Glomerular endothelial cell (primary cell): ENCODE data around the gene OPALIN. TPM values are rescaled to one million over a fixed set of nuclear protein-coding genes. Genes with fewer than 3 reads are reported as not detected.

Experiments used
- DNase-seq: peaks from one replicate; pipeline ENCODE4 v3.0.0-alpha.2; 2011; ENCODE audit warnings: low read depth, low spot score; ENCODE audit errors: extremely low read depth
- total RNA-seq: library from RNA; depleted of rRNA; stranded (reverse); fragments of >200 nt; gene quantifications from 2 replicates; pipeline ENCODE4 v1.2.3, GENCODE V29; 2015

Gene OPALIN
- total RNA-seq, 1 donor from 2014 or later: not detected

DNA sequence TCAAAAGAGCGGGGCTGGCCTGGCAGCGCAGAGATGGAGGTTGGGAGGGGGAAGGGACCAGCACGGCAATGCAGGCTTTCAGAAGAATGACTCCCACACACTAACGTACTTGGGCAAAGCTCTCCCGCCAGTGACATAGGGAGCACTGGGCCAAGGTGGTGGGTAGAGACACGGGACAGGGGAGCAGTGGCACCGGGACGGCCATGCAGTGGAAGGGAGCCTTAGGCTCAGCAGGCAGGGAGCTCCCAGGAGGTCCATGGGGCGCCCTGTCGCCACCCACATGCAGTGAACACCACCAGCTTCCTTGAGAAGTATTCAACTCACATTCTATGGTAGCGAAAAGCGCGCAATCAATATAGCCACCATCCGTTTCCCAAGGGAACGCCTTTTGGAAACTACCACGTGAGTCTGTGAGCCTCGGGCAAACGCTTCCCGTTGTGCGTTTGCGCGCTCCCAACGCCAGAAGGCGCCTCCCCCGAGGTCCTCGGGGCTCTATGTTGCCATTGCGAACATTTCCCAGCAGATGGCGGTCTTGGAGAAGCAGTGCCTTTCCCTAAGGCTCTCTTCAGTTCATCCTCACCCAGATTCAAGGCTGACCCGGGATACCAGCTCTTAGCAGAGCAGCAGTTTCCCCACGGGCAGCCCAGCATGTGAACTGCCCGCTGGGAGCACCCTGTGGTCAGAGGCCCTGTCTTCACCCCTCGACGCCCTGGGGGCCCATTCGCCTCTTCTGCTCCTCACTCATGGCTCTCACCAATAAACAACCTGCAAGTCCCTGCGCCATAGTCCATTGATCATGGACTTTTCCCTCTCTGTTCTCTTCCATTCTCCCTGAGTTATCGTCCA lies 16.4 kb upstream of the OPALIN start:
- DNase-seq: peak; percentile 77

- no peak for DNase-seq
These were observed 15.8 kb upstream of the OPALIN start for GRCh38 chr10:96374639-96374984.

DNA sequence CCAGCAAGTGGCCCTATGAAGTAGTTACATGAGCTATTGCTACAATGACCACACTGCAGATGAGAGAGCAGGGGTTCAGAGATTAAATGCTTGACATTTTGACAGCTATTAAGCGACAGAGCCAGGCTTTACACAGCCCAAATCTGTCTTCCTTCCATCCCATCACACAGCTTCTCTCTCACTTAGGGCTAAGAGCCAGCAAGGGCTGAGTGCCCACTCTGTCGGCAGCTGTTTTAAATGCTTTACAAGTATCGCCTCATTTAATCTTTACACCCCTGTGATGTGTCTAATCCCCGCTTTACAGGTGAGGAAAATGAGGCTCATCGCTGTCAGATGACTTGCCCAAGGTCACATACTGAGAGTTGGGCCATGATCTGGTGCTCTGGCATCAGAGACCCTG lies 15.2 kb upstream of the OPALIN start:
- no peak for DNase-seq

DNA sequence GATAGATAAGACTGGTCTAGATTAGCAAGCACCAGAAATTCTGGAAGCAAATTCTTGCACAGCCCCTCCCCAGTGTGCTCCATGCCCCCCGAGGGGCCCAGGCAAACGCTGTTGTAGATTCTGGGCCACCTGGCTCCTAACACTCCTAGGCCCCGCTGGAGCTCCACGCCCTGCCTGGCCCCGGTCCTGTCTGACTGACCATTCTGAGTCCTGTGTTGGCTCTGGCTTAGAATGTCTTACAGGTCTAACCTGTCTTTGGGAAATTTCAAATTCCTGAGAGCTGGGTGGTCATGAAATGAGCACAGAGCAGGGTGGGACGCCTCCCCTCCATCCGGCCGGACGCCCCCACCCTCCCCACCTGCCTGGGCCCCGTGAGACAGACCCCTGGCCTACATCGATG lies 12.6 kb upstream of the OPALIN start:
- DNase-seq: no peak

GRCh38 chr10:96370584-96371157 lies 11.9 kb upstream of the OPALIN start:
- peak; percentile 27 for DNase-seq

- no peak for DNase-seq
These were observed 11.2 kb upstream of the OPALIN start for GRCh38 chr10:96369890-96370583.

- no peak for DNase-seq
These were observed 10.2 kb upstream of the OPALIN start for GRCh38 chr10:96368971-96369370.

- DNase-seq: no peak
These were observed 8.7 kb upstream of the OPALIN start for GRCh38 chr10:96367470-96367869.

DNA sequence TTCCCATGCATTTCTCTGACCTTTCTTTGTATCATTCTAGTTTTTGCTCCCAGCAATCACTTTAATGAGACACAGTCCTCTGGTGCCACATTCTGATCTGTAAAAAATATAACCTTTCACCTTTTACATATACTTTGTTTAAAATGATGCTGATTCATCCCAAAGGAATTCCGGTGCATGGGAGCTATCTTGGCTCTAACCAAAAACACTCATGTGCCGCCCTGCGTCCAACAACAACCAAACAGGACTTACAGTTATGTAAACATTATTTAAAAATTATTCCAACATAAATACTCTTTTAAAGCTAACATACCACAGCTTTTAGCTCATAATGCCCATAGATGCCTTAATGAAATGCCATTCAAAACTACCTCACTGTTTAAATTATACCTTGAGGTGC lies 7.7 kb upstream of the OPALIN start:
- no peak for DNase-seq

GRCh38 chr10:96365571-96365970 lies 6.8 kb upstream of the OPALIN start:
- DNase-seq: no peak

DNA sequence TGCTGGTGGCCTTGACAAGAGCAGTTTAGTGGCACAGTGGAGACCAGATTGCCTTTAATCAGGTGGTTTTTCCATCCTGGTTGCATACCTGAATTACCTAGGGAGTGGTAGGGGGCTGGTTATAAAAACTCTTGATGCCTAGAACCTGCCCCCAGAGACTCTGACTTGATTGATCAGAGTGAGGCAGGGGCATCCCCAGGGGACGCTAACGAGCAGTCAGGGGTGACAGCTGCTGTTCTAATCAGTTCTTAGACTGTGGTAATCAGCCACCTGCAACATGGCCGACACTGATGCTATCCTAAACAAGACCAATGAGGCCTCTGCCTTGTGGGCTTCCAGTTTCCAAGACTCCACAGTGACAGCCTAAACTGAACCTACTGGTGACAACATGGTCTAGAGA lies 2.0 kb upstream of the OPALIN start:
- no peak for DNase-seq

DNA sequence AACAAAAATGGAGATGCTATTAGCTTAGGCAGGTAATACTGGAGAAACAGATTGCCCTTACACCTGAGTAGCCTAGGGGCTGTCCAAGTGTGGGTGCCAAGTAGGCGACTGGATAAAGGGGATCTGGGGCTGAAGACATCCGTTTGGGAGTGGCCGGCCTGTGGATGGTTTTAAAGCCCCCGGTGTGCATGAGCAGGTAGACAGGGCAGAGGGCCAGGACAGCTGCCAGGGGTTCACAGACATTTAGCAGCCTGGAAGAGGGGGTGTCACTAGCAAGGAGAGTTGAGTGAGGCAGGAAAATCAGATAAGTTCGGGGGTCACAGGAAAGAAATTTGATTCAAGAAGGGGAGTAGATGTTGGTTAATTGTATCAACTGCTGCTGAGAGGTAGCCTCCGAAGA lies 1.5 kb upstream of the OPALIN start:
- no peak for DNase-seq

- DNase-seq: no peak
These were observed 814 bp upstream of the OPALIN start for GRCh38 chr10:96359616-96360015.

- DNase-seq: no peak
These were observed 1.7 kb downstream of the OPALIN start for GRCh38 chr10:96357038-96357620.

- no peak for DNase-seq
These were observed 6.2 kb downstream of the OPALIN start for GRCh38 chr10:96352582-96352981.

DNA sequence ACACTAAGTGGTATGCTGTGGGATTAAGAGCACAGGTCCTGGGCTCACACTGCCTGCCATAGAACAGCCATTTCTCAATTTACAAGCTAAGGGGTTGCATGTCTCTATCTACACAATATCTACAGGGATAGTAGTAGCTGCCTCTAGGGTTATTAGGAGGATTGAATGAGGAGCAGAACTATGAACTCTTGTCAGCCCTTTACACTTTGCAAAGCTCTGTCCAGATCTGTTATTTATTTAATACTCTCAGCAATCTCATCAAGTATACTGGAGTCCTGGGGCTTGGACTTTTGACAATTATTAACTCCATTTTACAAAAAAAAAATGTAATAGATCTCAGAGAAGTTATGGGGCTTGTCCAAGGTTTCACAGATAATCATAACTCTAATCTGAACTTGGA lies 6.8 kb downstream of the OPALIN start:
- DNase-seq: no peak

- DNase-seq: no peak
These were observed 12.5 kb downstream of the OPALIN start for GRCh38 chr10:96346295-96346694.

- DNase-seq: no peak
These were observed 13.6 kb downstream of the OPALIN start for GRCh38 chr10:96345222-96345621.

GRCh38 chr10:96344178-96344577 lies 14.6 kb downstream of the OPALIN start:
- DNase-seq: no peak

GRCh38 chr10:96342402-96342801 lies 16.4 kb downstream of the OPALIN start:
- no peak for DNase-seq
